GM18499 (cell line): ENCODE data around the gene GPC6.

Source experiments
- ATAC-seq: cut with Tn5 transposase; IDR thresholded peaks from one replicate; pipeline ENCODE4 v1.9.1; 2021; ENCODE audit warnings: moderate number of reproducible peaks; ENCODE audit not compliant: insufficient read depth, unreplicated experiment

The GPC6 gene

DNA sequence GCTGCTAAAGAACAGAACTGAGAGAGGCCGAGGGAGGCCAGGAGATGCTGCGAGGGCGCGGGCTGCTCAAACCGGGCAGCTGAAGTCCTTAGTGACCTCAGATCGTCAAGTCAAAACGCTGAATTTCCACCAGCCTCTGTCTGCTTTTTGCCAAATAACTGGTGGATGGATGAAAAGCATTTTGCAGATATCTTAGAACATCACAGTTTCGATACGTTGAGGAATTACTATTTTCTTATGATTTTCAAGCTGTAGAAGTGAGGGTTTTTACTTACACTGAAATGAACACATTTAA, 2.0 kb downstream of the GPC6 start:
- ATAC-seq: no peak

DNA sequence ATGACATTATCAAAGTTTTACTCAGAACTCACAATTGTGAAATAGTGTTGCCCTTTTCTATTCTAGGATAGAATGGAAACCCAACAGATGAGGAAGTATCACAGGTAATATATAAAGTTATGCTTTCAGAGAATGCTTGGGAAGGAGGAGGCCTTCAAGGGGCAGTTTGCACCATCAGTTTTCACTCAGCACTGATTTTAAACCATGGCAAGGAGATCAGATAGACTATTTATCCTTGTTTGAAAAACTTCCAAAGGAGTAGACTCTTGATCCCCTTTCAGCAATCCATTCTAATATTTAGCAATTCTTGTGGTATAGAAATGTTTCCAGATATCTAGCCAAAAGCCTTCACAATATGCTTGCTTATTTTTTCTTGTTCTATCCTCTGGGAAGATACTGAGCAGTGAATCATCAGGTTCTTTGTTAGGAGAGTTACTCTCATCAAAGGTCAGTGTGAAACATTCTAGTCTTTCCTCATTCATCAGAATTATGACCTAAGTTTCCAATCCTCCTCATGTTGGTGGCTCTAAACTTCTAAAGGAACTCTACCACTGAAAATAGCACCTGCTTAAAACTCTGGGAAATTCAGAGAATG, 3.8 kb downstream of the GPC6 start:
- no peak for ATAC-seq

DNA sequence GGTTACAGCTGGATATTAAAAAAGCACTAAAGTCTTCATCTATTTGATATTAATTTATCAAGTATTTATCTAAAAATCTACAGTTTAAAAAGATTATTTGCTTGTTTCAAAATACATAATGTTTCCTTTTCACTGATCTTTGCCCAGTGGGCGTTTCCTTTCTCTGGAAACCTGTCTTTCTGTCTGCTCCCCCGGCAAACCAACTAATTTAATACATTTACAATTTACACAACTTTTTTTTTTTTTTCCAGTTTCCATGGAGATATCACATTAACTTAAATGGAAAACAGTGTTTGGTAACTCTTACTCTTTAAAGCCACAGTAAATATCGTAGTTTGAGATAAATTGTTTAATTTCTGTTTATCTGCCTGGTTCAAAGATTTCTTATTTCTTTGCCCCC, 5.3 kb downstream of the GPC6 start:
- ATAC-seq: no peak

DNA sequence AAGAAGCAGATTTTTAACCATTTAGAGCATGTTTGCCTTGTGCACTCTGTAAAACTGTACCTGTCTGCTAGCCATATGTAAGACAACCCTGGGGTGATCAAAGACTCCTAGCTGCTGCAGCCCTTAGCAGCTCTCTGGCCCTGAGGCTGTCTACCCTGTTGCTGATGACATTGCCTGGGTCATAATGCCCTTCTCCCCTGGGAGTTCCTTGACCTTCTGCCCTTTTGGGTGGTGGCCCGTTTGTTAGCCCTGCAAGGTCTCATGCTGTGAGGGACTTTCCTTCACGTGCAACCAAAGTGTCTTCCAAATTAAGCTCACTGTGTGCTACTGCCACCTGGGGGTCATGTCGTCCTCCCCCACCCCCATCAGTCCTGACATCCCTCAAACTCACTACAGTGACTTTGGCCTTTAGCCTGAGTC, 7.4 kb downstream of the GPC6 start:
- no peak for ATAC-seq

DNA sequence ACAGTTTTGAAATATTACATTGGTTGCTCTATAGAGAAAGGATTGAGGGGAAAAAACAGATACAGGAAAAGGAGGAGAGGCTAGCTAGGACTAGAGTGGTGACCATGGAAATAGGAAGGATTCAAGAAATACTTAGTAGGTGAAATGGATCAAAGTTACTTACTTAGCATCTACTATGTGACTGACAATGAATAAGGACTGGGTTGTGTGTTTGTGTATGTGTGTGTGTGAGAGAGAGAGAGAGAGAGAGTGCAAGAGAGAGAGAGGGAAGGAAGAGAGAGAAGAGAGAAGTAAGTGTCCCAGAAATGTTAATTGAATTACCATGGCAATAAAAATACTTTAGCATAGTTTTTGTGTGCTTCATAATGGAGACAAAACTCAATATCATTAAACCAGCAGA, 7.9 kb downstream of the GPC6 start:
- no peak for ATAC-seq

DNA sequence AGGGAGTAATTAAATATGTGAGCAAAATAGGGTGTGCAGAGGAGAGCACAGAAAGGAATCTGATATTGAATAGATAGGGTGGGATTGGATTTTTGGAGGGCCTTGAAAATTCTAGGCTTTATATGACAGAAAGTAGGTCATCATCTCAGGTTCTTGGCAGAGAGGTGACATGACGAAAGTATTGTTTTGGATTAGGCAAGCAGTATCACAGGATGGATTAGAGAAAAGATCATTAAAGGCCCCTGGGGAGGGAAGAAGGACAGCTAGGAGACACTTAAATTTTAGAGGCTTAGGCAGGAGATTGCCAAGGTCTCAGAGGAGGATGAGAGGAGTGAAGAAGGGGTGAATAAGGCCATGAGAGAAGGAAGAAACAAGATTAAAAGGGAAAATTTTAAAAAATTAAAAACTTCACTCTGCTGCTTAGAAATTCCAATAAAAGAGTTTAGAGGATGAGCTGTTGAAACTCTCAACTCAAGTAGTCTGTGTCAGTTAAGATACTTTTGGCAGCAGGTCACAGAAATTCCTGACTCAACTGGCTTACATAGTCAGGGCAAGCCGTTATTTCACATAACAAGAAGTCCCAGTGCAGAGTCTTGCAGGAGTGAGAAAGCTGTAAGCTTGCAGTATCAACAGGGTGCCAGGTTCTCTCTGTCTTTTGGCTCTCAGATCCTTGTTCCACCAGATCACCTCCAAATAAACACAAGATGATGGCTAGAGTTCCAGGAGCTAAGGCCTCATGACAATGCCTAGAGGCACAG, 8.8 kb downstream of the GPC6 start:
- no peak for ATAC-seq

DNA sequence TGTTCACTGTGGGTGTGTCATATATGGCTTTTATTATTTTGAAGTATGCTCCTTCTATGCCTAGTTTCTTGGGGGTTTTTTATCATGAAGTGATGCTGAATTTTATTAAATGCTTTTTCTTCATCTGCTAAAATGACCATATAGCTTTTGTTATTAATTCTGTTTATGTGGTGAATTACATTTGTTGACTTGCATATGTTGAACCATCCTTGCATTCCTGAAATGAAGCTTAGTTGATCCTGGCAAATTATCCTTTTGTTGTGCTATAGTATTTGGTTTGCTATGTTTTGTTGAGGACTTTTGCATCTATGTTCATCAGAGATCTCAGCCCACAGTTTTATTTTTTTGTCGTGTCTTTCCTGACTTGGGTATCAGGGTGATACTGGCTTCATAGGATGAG, 12.1 kb downstream of the GPC6 start:
- ATAC-seq: no peak

DNA sequence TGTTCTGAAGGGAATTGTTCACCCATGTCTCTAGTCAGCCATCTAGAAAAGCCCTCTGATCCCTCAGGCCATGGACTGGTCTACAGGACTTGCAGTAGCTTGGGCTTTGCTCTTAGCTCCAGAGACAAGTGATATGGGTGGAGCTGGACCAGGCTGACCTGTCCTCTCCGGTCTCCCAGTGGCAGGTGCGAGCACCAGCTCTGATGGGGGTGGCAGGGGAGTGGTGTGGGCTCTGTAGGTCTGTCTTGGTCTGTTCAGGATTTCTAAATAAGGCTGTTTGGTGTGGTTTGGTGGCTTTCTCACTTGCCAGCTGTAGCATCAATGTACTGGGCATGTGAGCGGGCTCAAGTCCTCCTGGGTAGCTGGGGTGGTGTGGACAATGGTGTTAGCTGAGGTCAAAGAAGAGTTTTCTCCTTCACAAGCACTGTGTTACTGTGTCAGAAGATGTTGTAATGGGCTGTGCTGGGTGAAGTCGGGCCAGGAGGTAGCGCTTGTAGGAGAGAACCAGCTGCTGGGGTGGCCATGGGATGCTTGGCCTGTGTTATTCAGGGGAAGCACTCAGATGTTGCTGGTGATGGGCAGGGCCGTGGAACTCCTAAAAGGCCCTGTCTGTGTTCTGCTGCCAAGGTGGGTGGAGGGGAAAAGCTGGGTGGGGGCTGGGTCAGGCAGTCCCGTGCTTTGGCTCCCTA, 16.9 kb downstream of the GPC6 start:
- ATAC-seq: no peak

DNA sequence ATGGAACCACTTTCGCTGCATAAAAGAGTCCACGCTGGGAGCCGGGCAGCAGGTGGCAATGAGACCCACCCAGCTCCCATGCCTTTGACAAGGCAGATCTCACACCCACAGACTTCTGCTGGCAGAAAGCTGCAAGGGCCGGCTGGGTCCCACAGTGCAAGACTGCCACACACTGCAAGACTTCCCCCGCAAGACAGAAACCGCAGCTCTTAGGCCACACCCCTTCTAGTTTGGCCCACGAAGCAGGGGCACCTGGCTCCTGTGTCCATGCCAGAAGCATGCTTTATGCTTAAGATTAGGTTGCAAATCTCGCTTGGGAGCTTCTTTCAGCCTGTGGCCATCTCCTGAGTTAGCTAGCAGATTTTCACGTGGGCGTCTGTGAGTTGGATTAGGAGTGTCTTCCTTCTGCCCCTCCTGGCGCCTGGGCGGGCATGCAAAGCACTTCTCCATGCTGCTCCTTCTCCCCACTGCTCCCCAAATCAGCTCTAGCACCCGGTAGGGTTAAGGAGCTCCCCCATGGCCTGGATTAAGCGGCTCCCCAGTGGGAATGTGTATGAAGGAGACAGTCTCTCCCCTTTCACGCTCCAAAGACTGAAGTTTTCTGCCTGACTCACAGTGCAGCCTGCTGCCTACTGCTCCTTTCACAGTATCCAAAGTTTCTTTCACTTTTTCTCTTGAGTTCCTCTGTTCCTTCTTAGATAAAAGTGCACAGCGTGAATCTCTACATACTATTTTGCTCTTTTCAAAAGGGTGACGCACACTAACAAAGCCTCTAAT, 17.7 kb downstream of the GPC6 start:
- no peak for ATAC-seq

DNA sequence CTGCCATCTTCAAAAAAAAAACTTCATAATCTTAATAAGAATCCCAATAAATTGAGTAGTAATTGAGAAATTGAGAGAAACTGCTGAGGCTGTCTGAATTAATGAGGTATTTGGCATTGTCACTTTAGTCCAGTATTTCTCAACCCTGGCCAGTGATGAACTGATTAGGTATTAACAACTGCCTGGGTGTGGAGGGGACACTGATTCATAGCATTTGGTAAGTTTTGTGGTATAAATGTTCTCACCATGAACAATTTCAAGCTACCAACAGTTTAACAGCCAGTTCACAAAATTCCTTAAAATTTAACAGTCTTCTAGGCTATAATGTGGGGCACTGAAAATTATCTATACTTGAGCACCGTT, 18.3 kb downstream of the GPC6 start:
- no peak for ATAC-seq

DNA sequence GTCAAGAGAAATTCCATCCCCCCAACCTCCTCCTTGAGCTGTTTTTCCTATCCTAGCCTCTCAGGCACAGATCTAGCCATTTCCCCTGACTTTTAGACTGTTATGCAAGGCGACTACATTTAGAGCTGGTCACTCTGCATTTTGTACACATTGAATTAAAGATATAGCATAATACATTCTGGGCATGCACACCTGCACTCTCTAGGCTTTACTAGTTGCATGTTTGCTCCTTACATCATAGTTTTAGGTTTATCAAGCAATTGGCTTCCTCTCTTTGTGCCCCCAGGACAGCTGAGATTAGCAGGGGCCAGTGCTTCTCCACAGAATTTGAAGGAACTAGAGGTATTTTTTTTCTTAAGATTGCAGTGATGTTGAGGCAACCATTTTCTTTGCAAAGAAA, 19.5 kb downstream of the GPC6 start:
- ATAC-seq: no peak

DNA sequence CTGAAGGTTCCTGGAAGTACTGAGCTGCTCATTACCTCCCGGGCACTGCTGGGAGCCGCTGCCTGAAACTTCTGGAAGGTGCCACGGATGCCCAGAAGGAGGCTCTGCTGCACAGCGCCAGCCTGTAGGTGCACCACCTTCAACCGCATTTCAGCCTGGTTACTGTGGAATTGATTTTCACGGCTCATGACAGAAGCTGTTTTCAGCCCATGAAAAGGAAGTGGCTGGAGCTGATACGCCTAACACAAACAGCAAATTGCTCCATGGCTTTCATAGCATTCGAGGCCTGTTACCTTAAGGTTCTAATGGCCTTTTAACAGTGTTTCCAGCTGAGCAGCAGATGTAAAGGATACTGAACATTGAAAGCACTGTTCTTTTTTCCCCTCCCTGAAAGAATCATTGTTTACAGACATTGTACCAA, 22.0 kb downstream of the GPC6 start:
- no peak for ATAC-seq

DNA sequence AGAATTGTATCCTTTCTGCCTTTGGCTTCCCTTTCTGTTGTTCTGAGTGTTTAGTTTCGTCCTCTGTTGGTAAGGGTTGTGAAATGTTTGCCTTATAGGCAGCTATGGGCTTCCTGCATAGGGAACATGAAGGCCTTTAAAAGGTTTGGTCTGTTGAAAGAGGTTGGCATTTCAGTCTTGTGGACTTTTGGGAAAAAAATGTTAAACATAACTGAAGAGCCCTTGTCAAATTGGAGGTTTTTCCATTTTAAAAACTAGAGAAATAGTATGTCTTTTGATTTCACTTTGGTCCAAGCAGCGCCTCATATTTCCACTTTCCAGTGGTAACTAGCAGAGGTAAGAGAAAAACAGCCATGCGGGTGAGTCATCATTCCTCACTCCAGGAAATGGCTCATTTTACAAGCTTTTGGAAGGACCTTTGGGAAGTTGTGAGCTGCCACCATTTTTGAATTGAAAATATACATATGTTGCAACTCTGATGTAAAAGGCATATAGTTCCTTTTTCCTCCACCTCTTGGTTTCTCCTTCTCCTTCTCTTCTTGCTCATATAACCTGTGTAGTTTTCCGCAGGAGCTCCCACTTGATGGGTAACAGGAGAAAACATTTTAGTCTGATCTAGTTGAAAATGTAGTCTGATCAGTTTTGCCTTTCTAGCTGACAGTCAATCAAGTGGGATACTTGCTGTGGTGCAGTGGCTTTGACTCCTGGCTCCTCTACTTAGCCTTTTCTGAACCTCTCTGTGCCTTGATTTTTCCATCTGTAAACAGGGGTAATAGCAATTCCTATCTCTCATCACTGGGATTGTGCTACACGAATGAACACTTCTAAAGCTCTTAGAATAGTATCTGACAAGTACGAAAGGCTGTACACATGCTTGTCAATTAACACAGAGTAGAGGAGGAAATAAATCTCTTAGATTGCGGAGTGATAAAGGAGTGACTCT, 23.0 kb downstream of the GPC6 start:
- ATAC-seq: no peak

DNA sequence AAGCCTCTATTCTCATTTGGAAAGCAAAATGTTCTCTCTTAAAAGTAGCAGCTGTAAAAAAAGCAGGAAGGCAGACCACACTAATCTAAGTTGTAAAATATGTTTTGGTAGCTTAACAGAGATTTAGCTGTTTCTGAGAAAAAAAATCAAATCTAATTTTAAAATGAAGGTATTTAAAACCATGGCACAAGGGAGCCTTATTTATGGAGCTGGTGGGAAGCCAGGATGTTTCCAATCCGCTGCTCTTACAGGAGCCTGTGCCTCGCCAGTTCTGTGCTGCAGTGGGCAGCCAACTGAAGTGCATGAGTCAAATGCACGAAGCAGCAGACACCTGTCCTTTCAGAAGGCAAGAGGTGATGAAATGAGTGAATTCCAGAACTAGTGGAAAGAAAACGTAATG, 28.2 kb downstream of the GPC6 start:
- ATAC-seq: no peak

DNA sequence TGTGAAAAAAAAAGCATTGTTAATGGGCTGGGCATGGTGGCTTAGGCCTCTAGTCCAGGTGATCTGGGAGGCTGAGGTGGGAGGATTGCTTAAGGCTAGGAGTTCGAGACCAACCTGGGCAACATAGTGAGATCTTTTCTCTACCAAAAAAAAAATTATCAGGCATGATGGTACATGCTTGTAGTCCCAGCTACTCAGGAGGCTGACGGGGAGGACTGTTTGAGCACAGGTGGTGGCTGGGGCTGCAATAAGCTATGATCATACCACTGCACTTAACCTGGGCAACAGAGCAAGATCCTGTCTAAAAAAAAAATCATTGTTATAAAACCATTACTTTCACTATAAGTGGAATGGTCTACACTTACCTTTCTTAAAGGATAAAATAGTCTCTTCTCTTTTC, 30.4 kb downstream of the GPC6 start:
- ATAC-seq: no peak

DNA sequence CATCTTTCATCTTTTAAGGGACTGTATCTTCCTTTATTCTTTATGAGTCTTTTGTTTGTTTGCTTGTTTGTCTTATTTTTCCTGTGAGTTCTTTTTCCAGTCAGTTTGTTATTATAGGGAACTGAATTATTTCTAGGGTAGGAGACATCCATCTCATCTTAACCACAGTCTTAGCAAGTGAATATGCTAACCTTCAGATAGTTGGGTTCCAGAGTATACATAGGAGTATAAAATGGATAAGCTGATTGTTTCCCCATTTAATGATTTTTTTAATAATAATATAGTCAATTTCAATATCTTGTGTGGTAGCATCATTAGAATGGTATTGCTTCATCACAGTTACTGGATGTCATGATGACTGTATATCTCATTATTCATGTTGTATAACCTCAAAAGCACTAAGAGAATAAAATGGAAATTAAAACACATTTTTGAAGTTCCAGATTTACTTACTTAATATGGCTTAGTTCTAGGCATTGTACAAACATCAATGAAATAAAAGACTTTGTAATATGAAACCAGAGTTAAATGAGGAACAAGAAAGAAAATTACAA, 33.0 kb downstream of the GPC6 start:
- ATAC-seq: no peak

DNA sequence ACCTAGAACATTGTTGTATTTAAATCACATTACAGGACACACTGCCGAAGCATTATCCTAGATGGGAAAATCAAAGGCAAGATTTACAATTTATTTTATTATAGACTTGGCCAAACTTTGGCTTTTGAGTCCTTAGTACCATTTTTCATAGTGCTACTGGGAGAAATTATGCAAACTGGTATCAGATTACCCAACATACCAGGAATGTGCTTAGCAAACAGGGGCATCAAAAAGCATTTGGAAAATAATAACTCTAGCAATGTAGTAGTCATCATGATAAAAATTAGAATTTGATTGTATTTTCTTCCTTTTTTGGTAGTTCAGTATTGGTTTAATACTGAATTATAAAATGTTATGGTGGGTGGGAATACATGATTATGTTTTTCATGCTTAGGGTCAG, 34.0 kb downstream of the GPC6 start:
- ATAC-seq: no peak

DNA sequence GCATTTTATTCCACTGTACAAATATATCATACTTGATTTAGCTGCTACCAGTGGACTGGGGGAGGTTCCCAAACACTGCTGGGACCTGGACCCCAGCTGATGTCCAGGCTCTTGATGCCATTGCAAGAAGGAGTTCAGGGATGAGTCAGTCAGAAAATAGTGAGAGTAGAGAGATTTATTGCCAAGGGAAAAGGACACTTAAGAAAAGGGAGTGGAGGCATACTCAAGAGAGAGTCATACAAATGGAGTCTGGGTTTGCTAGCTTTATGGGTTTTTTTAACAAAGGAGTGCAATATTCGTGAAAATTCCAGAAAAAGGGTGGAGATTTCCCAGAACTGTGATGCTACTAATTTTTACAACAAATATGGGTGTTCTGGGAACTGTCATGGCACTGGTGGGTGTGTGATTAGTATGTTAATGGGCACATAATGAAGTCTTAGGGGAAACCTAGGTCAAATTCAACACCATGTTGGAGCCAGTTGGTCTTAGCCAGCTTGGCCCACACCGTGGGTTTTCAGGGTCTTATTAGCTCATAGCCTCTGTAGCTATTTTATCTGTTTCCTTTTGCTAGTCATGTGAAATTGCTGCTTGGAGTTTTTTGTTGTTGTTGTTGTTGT, 36.2 kb downstream of the GPC6 start:
- ATAC-seq: no peak

DNA sequence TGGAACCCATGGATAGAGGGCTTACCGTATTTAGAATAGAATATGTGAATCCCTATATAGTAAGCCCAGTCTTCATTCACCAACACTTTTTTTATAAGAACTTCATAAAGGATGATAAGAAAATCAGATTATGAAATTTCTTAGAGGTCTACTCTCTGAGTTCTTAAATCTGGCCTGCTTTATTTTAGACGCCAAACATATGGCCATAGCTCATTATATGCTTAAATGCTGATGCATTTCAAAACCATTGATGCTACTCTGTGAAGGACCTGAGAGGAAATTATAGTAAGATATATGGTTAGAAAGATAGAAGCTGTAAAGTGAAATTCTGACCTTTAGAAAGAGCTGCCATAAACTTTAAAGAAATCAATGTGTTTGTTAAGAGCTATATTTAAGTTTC, 38.3 kb downstream of the GPC6 start:
- ATAC-seq: no peak
